Activated B cell treated with CpG ODN at 0.5 μM for 24 hours (primary cell): Measurements from ENCODE around the gene CLK3. TPM values are rescaled to one million over a fixed set of nuclear protein-coding genes. Genes with fewer than 3 reads are reported as not detected.

Experiments
- ATAC-seq: fragments of 200-7000 bp; cut with Tn5 transposase; one replicate; pipeline ENCODE4 v1.10.0; 2021; ENCODE audit warnings: low read depth, mild to moderate bottlenecking, moderate library complexity
- CTCF ChIA-PET: fragments of 350-600 bp; sonication (Branson Sonifier 250); formaldehyde crosslinking; loops from one replicate; lab custom pipeline; 2021; ENCODE audit warnings: antibody characterized with exemption; lab: Charles Lee
- POLR2A ChIA-PET: fragments of 350-600 bp; sonication (Branson Sonifier 250); formaldehyde crosslinking; loops from one replicate; lab custom pipeline; 2021; ENCODE audit warnings: antibody characterized with exemption; lab: Charles Lee
- DNase-seq: peaks from one replicate; pipeline ENCODE4 v3.0.0; 2022
- H3K27ac Mint-ChIP-seq: one replicate; pipeline ENCODE4 v1.8.0; 2020; ENCODE audit warnings: mixed read lengths
- H3K27me3 Mint-ChIP-seq: one replicate; pipeline ENCODE4 v1.8.0; 2021; ENCODE audit warnings: mixed read lengths
- H3K36me3 Mint-ChIP-seq: one replicate; pipeline ENCODE4 v1.8.0; 2021; ENCODE audit warnings: low read depth, mixed read lengths
- H3K4me1 Mint-ChIP-seq: one replicate; pipeline ENCODE4 v1.8.0; 2021; ENCODE audit warnings: mixed read lengths
- H3K4me3 Mint-ChIP-seq: one replicate; pipeline ENCODE4 v1.8.0; 2020; ENCODE audit warnings: mild to moderate bottlenecking, mixed read lengths
- H3K9me3 Mint-ChIP-seq: one replicate; pipeline ENCODE4 v1.8.0; 2020; ENCODE audit warnings: mixed read lengths
- CTCF ChIP-seq: fragments of 200-600 bp; IDR thresholded peaks from one replicate; pipeline ENCODE4 v1.8.0; 2022; ENCODE audit warnings: antibody characterized with exemption, mild to moderate bottlenecking
- intact Hi-C: fragments of 100-400 bp; cut with micrococcal nuclease; formaldehyde crosslinking; loops from one replicate; pipeline ENCODE4 v1.15.1; 2024
- total RNA-seq: library from RNA; stranded (reverse); gene quantifications from 2 replicates; pipeline ENCODE4 v1.2.3, GENCODE V29; 2022

The CLK3 gene
- total RNA-seq, 1 donor from 2014 or later = 116 TPM

- TF ChIP-seq CTCF = no peak
- H3K27me3 Mint-ChIP-seq = no peaks in the 10 kb centered on the region
- POLR2A ChIA-PET = no interaction called here
- CTCF ChIA-PET = no interaction called here
- ATAC-seq = no peak
- H3K36me3 Mint-ChIP-seq = no peaks in the 10 kb centered on the region
- DNase-seq = no peak
- H3K4me3 Mint-ChIP-seq = no peak overlapping the region
- no peak overlapping the region for H3K27ac Mint-ChIP-seq
- no peaks in the 10 kb centered on the region for H3K4me1 Mint-ChIP-seq
- H3K9me3 Mint-ChIP-seq = no peaks in the 10 kb centered on the region
- intact Hi-C loops = no loop called here
These were observed 6.8 kb upstream of the CLK3 start for GRCh38 chr15:74608786-74609185.

- POLR2A ChIA-PET = no interaction called here
- Mint-ChIP-seq H3K27me3 (no peaks in the 10 kb centered on the region), H3K4me3 (no peak overlapping the region), H3K36me3 (no peaks in the 10 kb centered on the region), H3K9me3 (no peaks in the 10 kb centered on the region), H3K27ac (no peak overlapping the region), H3K4me1 (no peaks in the 10 kb centered on the region)
- no peak for TF ChIP-seq CTCF
- CTCF ChIA-PET = no interaction called here
- DNase-seq (no peak), ATAC-seq (no peak)
- intact Hi-C loops = loop anchor here (10.0 kb wide), 1 partner anchor 975 kb away; the partner anchor contains the start of gene NPTN
These were observed 5.7 kb upstream of the CLK3 start for GRCh38 chr15:74609938-74610301.

- no peaks in the 10 kb centered on the region for H3K4me1 Mint-ChIP-seq
- TF ChIP-seq CTCF = no peak
- POLR2A ChIA-PET = no interaction called here
- H3K9me3 Mint-ChIP-seq = no peaks in the 10 kb centered on the region
- H3K27me3 Mint-ChIP-seq = no peaks in the 10 kb centered on the region
- no peak for DNase-seq
- no peak overlapping the region for H3K27ac Mint-ChIP-seq
- CTCF ChIA-PET = no interaction called here
- intact Hi-C loops = loop anchor here (10.0 kb wide), 1 partner anchor 976 kb away; the partner anchor contains the start of gene NPTN
- ATAC-seq = no peak
- H3K36me3 Mint-ChIP-seq = no peaks in the 10 kb centered on the region
- H3K4me3 Mint-ChIP-seq = no peak overlapping the region
These were observed 5.2 kb upstream of the CLK3 start for GRCh38 chr15:74610302-74610951.

- no peaks in the 10 kb centered on the region for H3K9me3 Mint-ChIP-seq
- ATAC-seq (no peak), DNase-seq (no peak)
- H3K27me3 Mint-ChIP-seq = no peaks in the 10 kb centered on the region
- CTCF ChIA-PET = no interaction called here
- intact Hi-C loops = loop anchor here (10.0 kb wide), 1 partner anchor 977 kb away; the partner anchor contains the start of gene NPTN
- peaks cover under 1% of the 10 kb centered on the region for H3K4me1 Mint-ChIP-seq
- H3K4me3 Mint-ChIP-seq = no peak overlapping the region
- H3K36me3 Mint-ChIP-seq = peaks cover 1% of the 10 kb centered on the region
- TF ChIP-seq CTCF = no peak
- POLR2A ChIA-PET = no interaction called here
- no peak overlapping the region for H3K27ac Mint-ChIP-seq
These were observed 4.3 kb upstream of the CLK3 start for GRCh38 chr15:74611341-74611740.

- Mint-ChIP-seq H3K36me3 (peaks cover 3% of the 10 kb centered on the region), H3K27ac (no peak overlapping the region), H3K4me1 (peaks cover 5% of the 10 kb centered on the region), H3K9me3 (no peaks in the 10 kb centered on the region), H3K27me3 (no peaks in the 10 kb centered on the region), H3K4me3 (no peak overlapping the region)
- ChIA-PET POLR2A (no interaction called here), CTCF (no interaction called here)
- ATAC-seq = no peak
- intact Hi-C loops = loop anchor here (10.0 kb wide), 1 partner anchor 977 kb away; the partner anchor contains the start of gene NPTN
- TF ChIP-seq CTCF = no peak
- DNase-seq = no peak
These were observed 3.8 kb upstream of the CLK3 start for GRCh38 chr15:74611834-74612233.
